H9 (cell line): ENCODE measurements around the gene SRRM2. TPM values are rescaled to one million over a fixed set of nuclear protein-coding genes. Genes with fewer than 3 reads are reported as not detected.
A peak's percentile ranks its signal among the peaks of the same experiment; 100 is the strongest.

Experiments used
- DNase-seq: peaks from one replicate; pipeline ENCODE4 v3.0.0-alpha.2; 2017
- H2AFZ ChIP-seq: one replicate; pipeline ENCODE4 v1.6.1; 2013; ENCODE audit warnings: mild to moderate bottlenecking, low read length, control low read depth, moderate library complexity
- H2AK5ac ChIP-seq: 2 replicates; pipeline ENCODE4 v1.6.1; 2013; ENCODE audit warnings: low read length, control low read depth, mixed read lengths; ENCODE audit not compliant: insufficient read length
- H2BK120ac ChIP-seq: one replicate; pipeline ENCODE4 v1.6.1; 2013; ENCODE audit warnings: low read depth, mild to moderate bottlenecking, low read length, control low read depth, inconsistent platforms; ENCODE audit not compliant: poor library complexity, severe bottlenecking
- H2BK12ac ChIP-seq: 2 replicates; pipeline ENCODE4 v1.6.1; 2013; ENCODE audit warnings: low read length, control low read depth, mixed read lengths, low read depth; ENCODE audit not compliant: insufficient read length
- H2BK15ac ChIP-seq: 2 replicates; pipeline ENCODE4 v1.6.1; 2013; ENCODE audit warnings: low read depth, low read length, control low read depth
- H2BK20ac ChIP-seq: one replicate; pipeline ENCODE4 v1.6.1; 2013; ENCODE audit warnings: low read depth, mild to moderate bottlenecking, low read length, control low read depth, inconsistent platforms; ENCODE audit not compliant: poor library complexity, severe bottlenecking
- H2BK5ac ChIP-seq: 2 replicates; pipeline ENCODE4 v1.6.1; 2013; ENCODE audit warnings: low read length, control low read depth, mixed read lengths; ENCODE audit not compliant: insufficient read length
- H3K14ac ChIP-seq: 2 replicates; pipeline ENCODE4 v1.6.1; 2013; ENCODE audit warnings: low read length, control low read depth; ENCODE audit not compliant: insufficient read depth
- H3K18ac ChIP-seq: 2 replicates; pipeline ENCODE4 v1.6.1; 2013; ENCODE audit warnings: low read depth, mild to moderate bottlenecking, mixed read lengths, low read length, control low read depth; ENCODE audit not compliant: insufficient read length
- H3K23ac ChIP-seq: 2 replicates; pipeline ENCODE4 v1.6.1; 2013; ENCODE audit warnings: low read length, control low read depth, mixed read lengths, low read depth; ENCODE audit not compliant: insufficient read length
- H3K23me2 ChIP-seq: 2 replicates; pipeline ENCODE4 v1.6.1; 2013; ENCODE audit warnings: low read depth, mild to moderate bottlenecking, mixed read lengths, low read length, control low read depth; ENCODE audit not compliant: insufficient read length, poor library complexity, severe bottlenecking
- H3K27ac ChIP-seq: 2 replicates; pipeline ENCODE4 v1.5.1; 2013; ENCODE audit warnings: low read length, control low read depth, mixed read lengths, low read depth; ENCODE audit not compliant: insufficient read length
- H3K27me3 ChIP-seq: 2 replicates; pipeline ENCODE4 v1.6.1; 2013; ENCODE audit warnings: low read length, control low read depth, inconsistent platforms; ENCODE audit not compliant: insufficient read depth
- H3K4ac ChIP-seq: 2 replicates; pipeline ENCODE4 v1.6.1; 2013; ENCODE audit warnings: low read depth, mild to moderate bottlenecking, control low read depth, inconsistent platforms, low read length, moderate library complexity
- H3K4me1 ChIP-seq: 2 replicates; pipeline ENCODE4 v1.6.1; 2013; ENCODE audit warnings: low read length, control low read depth, inconsistent platforms; ENCODE audit not compliant: insufficient read depth
- H3K4me2 ChIP-seq: 2 replicates; pipeline ENCODE4 v1.6.1; 2013; ENCODE audit warnings: low read length, control low read depth, mixed read lengths; ENCODE audit not compliant: insufficient read length, insufficient read depth
- H3K56ac ChIP-seq: 2 replicates; pipeline ENCODE4 v1.6.1; 2013; ENCODE audit warnings: low read depth, mild to moderate bottlenecking, mixed read lengths, low read length, control low read depth; ENCODE audit not compliant: insufficient read length
- H3K79me1 ChIP-seq: 2 replicates; pipeline ENCODE4 v1.6.1; 2013; ENCODE audit warnings: low read depth, mild to moderate bottlenecking, moderate library complexity, low read length, control low read depth, inconsistent platforms; ENCODE audit not compliant: insufficient read depth, poor library complexity, severe bottlenecking
- H3K79me2 ChIP-seq: 2 replicates; pipeline ENCODE4 v1.6.1; 2013; ENCODE audit warnings: low read length, control low read depth, inconsistent platforms; ENCODE audit not compliant: insufficient read depth
- H3K9ac ChIP-seq: 2 replicates; pipeline ENCODE4 v1.6.1; 2013; ENCODE audit warnings: low read length, control low read depth, mixed read lengths; ENCODE audit not compliant: insufficient read length; ENCODE audit errors: extremely low read depth
- H3K9me3 ChIP-seq: one replicate; pipeline ENCODE4 v1.6.1; 2013; ENCODE audit warnings: low read depth, low read length, inconsistent platforms; ENCODE audit not compliant: control insufficient read depth
- H3T11ph ChIP-seq: one replicate; pipeline ENCODE4 v1.6.1; 2013; ENCODE audit warnings: mild to moderate bottlenecking, low read length, control low read depth, inconsistent platforms
- H4K20me1 ChIP-seq: one replicate; pipeline ENCODE4 v1.6.1; 2013; ENCODE audit not compliant: control insufficient read depth, insufficient read length, insufficient read depth
- H4K5ac ChIP-seq: 2 replicates; pipeline ENCODE4 v1.6.1; 2013; ENCODE audit warnings: low read depth, mild to moderate bottlenecking, mixed read lengths, low read length, control low read depth; ENCODE audit not compliant: insufficient read length
- H4K8ac ChIP-seq: replicated peaks from 2 replicates; pipeline ENCODE4 v1.6.1; 2013; ENCODE audit warnings: low read length, control low read depth, mixed read lengths, low read depth; ENCODE audit not compliant: insufficient read length
- H4K91ac ChIP-seq: 2 replicates; pipeline ENCODE4 v1.6.1; 2013; ENCODE audit warnings: low read depth, mild to moderate bottlenecking, moderate library complexity, mixed read lengths, low read length, control low read depth; ENCODE audit not compliant: insufficient read length
- H3K27ac Mint-ChIP-seq, 3 experiments: 2 replicates in 2 of 3; 3 replicates in 1 of 3; pipeline ENCODE4 v1.8.0; 2020 to 2021; ENCODE audit warnings: mixed read lengths in 3 of 3, mild to moderate bottlenecking in 1 of 3, moderate library complexity in 1 of 3
- H3K27me3 Mint-ChIP-seq: 2 replicates; pipeline ENCODE4 v1.8.0; 2021; ENCODE audit warnings: low read depth, mild to moderate bottlenecking, moderate library complexity, mixed read lengths
- H3K36me3 Mint-ChIP-seq, 3 experiments: 2 replicates in 2 of 3; 3 replicates in 1 of 3; pipeline ENCODE4 v1.8.0; 2020 to 2021; ENCODE audit warnings: low read depth in 3 of 3, mixed read lengths in 3 of 3; ENCODE audit not compliant: insufficient read depth in 1 of 3
- H3K4me1 Mint-ChIP-seq, 2 experiments: 2 replicates each; pipeline ENCODE4 v1.8.0; 2020; ENCODE audit warnings: mixed read lengths in 2 of 2
- H3K4me3 Mint-ChIP-seq, 2 experiments: 2 replicates in 1 of 2; 3 replicates in 1 of 2; pipeline ENCODE4 v1.8.0; 2020 to 2021; ENCODE audit warnings: mild to moderate bottlenecking in 2 of 2, mixed read lengths in 2 of 2, moderate library complexity in 1 of 2
- H3K9me3 Mint-ChIP-seq, 2 experiments: 2 replicates in 1 of 2; 3 replicates in 1 of 2; pipeline ENCODE4 v1.8.0; 2020; ENCODE audit warnings: mild to moderate bottlenecking in 2 of 2, mixed read lengths in 2 of 2, moderate library complexity in 1 of 2
- WGBS: extraction: QIAGEN DNeasy Blood & Tissue Kit; methylation state at CpG from one replicate; pipeline ENCODE4 v1.1.7; 2013; ENCODE audit warnings: missing lambda C conversion rate, low lambda C conversion rate, mixed read lengths; ENCODE audit not compliant: insufficient read length; ENCODE audit errors: extremely low coverage; 5-methylcytosine and 5-hydroxymethylcytosine counted together
- total RNA-seq: library from RNA; stranded (reverse); gene quantifications from 2 replicates; pipeline ENCODE4 v1.2.1, GENCODE V29; 2021
- TF ChIP-seq, protein P1 (sequence below): fragments of 200-600 bp; sonication (generic); conservative IDR thresholded peaks from 3 replicates; pipeline ENCODE4 v1.8.0; 2021; ENCODE audit warnings: antibody characterized with exemption, mild to moderate bottlenecking

Gene SRRM2
- total RNA-seq, 1 experiment from 2014 or later = 694 TPM

DNA sequence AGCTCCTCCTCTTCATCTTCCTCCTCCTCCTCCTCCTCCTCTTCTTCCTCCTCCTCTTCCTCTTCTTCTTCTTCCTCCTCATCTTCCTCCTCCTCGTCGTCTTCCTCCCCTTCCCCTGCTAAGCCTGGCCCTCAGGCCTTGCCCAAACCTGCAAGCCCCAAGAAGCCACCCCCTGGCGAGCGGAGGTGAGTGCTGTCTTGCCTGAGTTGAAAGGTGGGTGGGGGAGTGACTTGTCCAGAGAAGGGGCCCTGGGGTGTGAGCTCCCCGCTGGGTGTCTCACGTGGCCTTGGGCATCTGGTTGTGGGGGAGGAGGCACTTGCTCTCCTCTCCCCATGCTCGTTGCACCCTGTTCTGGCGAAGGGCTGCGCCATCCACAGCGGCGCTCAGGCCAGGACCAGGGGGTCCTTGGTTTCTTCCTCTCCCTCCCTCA, 16.7 kb downstream of the SRRM2 start:
- Histone ChIP-seq H3K4me2 (no peak overlapping the region), H2BK12ac (no peak overlapping the region), H2AFZ (no peak overlapping the region), H2BK120ac (no peak overlapping the region), H3K18ac (no peak overlapping the region), H3K14ac (no peak overlapping the region), H3K4me1 (no peaks in the 10 kb centered on the region), H3T11ph (no peak overlapping the region), H3K23ac (no peak overlapping the region), H3K9me3 (no peaks in the 10 kb centered on the region), H3K27ac (no peak overlapping the region), H3K27me3 (no peaks in the 10 kb centered on the region), H2BK15ac (no peak overlapping the region), H4K8ac (no peak overlapping the region), H3K4ac (no peak overlapping the region), H4K20me1 (no peaks in the 10 kb centered on the region), H4K5ac (no peak overlapping the region), H3K23me2 (no peaks in the 10 kb centered on the region), H2BK5ac (no peak overlapping the region), H2BK20ac (no peak overlapping the region), H3K79me1 (peaks cover 16% of the 10 kb centered on the region), H3K9ac (no peak overlapping the region), H3K79me2 (peaks cover 2% of the 10 kb centered on the region; the same call in 1 of the 2 replicates), H2AK5ac (no peak overlapping the region), H3K56ac (no peak overlapping the region), H4K91ac (no peak overlapping the region)
- DNase-seq = no peak
- Mint-ChIP-seq H3K27ac (peak overlapping the region; percentile 65 to 92 (median 90); a peak in 5 of 7 replicates), H3K36me3 (peaks cover 75 to 98% (median 95%) of the 10 kb centered on the region in 3 experiments), H3K27me3 (peaks cover 4% of the 10 kb centered on the region), H3K4me1 (peaks cover 10 to 33% of the 10 kb centered on the region in 2 experiments; a peak in 3 of 4 replicates), H3K9me3 (peaks cover 5 to 15% of the 10 kb centered on the region in 2 experiments), H3K4me3 (no peak overlapping the region)
- WGBS = no CpG with 5 or more reads among the region's 11 CpGs
- TF ChIP-seq, protein P1, sequence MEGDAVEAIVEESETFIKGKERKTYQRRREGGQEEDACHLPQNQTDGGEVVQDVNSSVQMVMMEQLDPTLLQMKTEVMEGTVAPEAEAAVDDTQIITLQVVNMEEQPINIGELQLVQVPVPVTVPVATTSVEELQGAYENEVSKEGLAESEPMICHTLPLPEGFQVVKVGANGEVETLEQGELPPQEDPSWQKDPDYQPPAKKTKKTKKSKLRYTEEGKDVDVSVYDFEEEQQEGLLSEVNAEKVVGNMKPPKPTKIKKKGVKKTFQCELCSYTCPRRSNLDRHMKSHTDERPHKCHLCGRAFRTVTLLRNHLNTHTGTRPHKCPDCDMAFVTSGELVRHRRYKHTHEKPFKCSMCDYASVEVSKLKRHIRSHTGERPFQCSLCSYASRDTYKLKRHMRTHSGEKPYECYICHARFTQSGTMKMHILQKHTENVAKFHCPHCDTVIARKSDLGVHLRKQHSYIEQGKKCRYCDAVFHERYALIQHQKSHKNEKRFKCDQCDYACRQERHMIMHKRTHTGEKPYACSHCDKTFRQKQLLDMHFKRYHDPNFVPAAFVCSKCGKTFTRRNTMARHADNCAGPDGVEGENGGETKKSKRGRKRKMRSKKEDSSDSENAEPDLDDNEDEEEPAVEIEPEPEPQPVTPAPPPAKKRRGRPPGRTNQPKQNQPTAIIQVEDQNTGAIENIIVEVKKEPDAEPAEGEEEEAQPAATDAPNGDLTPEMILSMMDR = no peak
